ENCODE results near the gene ORAI3. TPM values are rescaled to one million over a fixed set of nuclear protein-coding genes. Genes with fewer than 3 reads are reported as not detected.

ORAI3 gene
- total and polyA plus RNA-seq, 2 of the 13 experiments (the other 11 are each of a cell fraction or from before 2014, with no cell fraction given) = 11.4 to 32.0 TPM

GRCh38 chr16:30996985-30997724 lies 48.3 kb downstream of the ORAI3 start (continued):
- TF ChIP-seq DMTF1 (CRISPR knock-in tag; IDR thresholded peaks at IDR 0.05) (0 out of 2 replicates have a peak, but pooled peaks have one; percentile 50), ZNF83 (CRISPR knock-in tag; IDR thresholded peaks at IDR 0.05; ENCODE audit: borderline replicate concordance) (no peak), SRSF4 (IDR thresholded peaks at IDR 0.05; ENCODE audit: low read depth, low read length, poor library complexity, severe bottlenecking) (no peak), KDM2A (CRISPR knock-in tag; IDR thresholded peaks at IDR 0.05; ENCODE audit: borderline replicate concordance, low read depth) (peak; percentile 79), NR1H2 (CRISPR knock-in tag; IDR thresholded peaks at IDR 0.05; ENCODE audit: borderline replicate concordance, low read depth) (no peak), XRCC5 (optimal IDR thresholded peaks at IDR 0.05; ENCODE audit: low read length) (no peak), SOX13 (IDR thresholded peaks at IDR 0.05) (no peak), SOX13 (CRISPR knock-in tag; conservative IDR thresholded peaks at IDR 0.05 in 1 of 2, IDR thresholded peaks at IDR 0.05 in 1 of 2) (0 out of 4 replicates have a peak, but pooled peaks of 1 of the 2 experiments have one; percentile 52), NFIB (CRISPR knock-in tag; IDR thresholded peaks at IDR 0.05; ENCODE audit: borderline replicate concordance) (no peak), ZFX (CRISPR knock-in tag; IDR thresholded peaks at IDR 0.05; ENCODE audit: low read depth) (peak; percentile 89), ATF4 (CRISPR knock-in tag; IDR thresholded peaks at IDR 0.05) (no peak), TIGD3 (CRISPR knock-in tag; IDR thresholded peaks at IDR 0.05; ENCODE audit: borderline replicate concordance) (0 out of 2 replicates have a peak, but pooled peaks have one; percentile 53), MATR3 (CRISPR knock-in tag; IDR thresholded peaks at IDR 0.05) (no peak), CSRNP2 (CRISPR knock-in tag; conservative IDR thresholded peaks at IDR 0.05; ENCODE audit: low read depth) (no peak), FOXK1 (CRISPR knock-in tag; IDR thresholded peaks at IDR 0.05; ENCODE audit: borderline replicate concordance, low read depth) (no peak), FOXO4 (CRISPR knock-in tag; conservative IDR thresholded peaks at IDR 0.05) (no peak), ZFP62 (CRISPR knock-in tag; IDR thresholded peaks at IDR 0.05) (no peak), ZNF20 (CRISPR knock-in tag; IDR thresholded peaks at IDR 0.05) (no peak), DNMT1 (CRISPR knock-in tag; IDR thresholded peaks at IDR 0.05) (no peak; the same call in 1 of the 2 replicates), ZNF644 (CRISPR knock-in tag; IDR thresholded peaks at IDR 0.05; ENCODE audit: low read depth) (no peak)
